Lung (tissue), 12 donors: ENCODE measurements around the gene CTDNEP1. TPM values are rescaled to one million over a fixed set of nuclear protein-coding genes. Genes with fewer than 3 reads are reported as not detected.

ENCODE experiments used
- ATAC-seq: fragments of 200-7000 bp; cut with Tn5 transposase; one replicate; pipeline ENCODE4 v1.9.1; 2020; ENCODE audit warnings: moderate number of reproducible peaks; ENCODE audit not compliant: insufficient read depth, low FRiP score
- DNase-seq, 3 donors: peaks; one replicate each; pipeline ENCODE4 v3.0.0-alpha.2; 2013 to 2017
- H3K27ac ChIP-seq, 2 donors: one replicate each; pipeline ENCODE4 v1.5.1; 2013; ENCODE audit warnings: mild to moderate bottlenecking in 2 of 2, moderate library complexity in 2 of 2, control low read depth in 1 of 2, inconsistent platforms in 1 of 2, low read depth in 1 of 2, low read length in 1 of 2
- H3K27me3 ChIP-seq, 3 donors: one replicate each; pipeline ENCODE4 v1.5.1; 2013; ENCODE audit warnings: low read length in 2 of 3; ENCODE audit not compliant: control insufficient read depth in 3 of 3, insufficient read depth in 3 of 3
- H3K36me3 ChIP-seq, 4 donors: one replicate each; pipeline ENCODE4 v1.5.1; 2013; ENCODE audit warnings: low read length in 4 of 4, mild to moderate bottlenecking in 1 of 4, moderate library complexity in 1 of 4; ENCODE audit not compliant: control insufficient read depth in 4 of 4, insufficient read depth in 4 of 4
- H3K4me1 ChIP-seq, 5 donors: one replicate each; pipeline ENCODE4 v1.5.1; 2013; ENCODE audit warnings: low read length in 5 of 5, mild to moderate bottlenecking in 2 of 5, moderate library complexity in 1 of 5; ENCODE audit not compliant: control insufficient read depth in 5 of 5, insufficient read depth in 5 of 5
- H3K4me3 ChIP-seq: one replicate; pipeline ENCODE4 v1.5.1; 2013; ENCODE audit warnings: mild to moderate bottlenecking, control low read depth, moderate library complexity
- H3K9ac ChIP-seq, 2 donors: one replicate each; pipeline ENCODE4 v1.5.1; 2013; ENCODE audit warnings: low read length in 2 of 2, control low read depth in 1 of 2; ENCODE audit not compliant: insufficient read depth in 1 of 2
- H3K9me3 ChIP-seq, 4 donors: one replicate each; pipeline ENCODE4 v1.5.1; 2013; ENCODE audit warnings: low read length in 3 of 4, mild to moderate bottlenecking in 1 of 4, moderate library complexity in 1 of 4; ENCODE audit not compliant: control insufficient read depth in 4 of 4, insufficient read depth in 3 of 4
- WGBS, 2 donors: extraction: QIAGEN DNeasy Blood & Tissue Kit; methylation state at CpG; one replicate each; pipeline ENCODE4 v1.1.7; 2013; 5-methylcytosine and 5-hydroxymethylcytosine counted together
- polyA plus RNA-seq, 2 donors: library from polyadenylated mRNA; stranded (reverse); fragments of 200-250 nt; gene quantifications; one replicate each; pipeline ENCODE4 v1.2.1, GENCODE V29; 2013
- total RNA-seq, 2 donors: library from RNA; depleted of rRNA in 1 of 2; stranded (reverse); fragments of >200 nt in 1 of 2; gene quantifications; one replicate each; pipeline ENCODE4 v1.2.1, GENCODE V29; 2014 to 2021
- TF ChIP-seq, protein P1 (sequence below): IDR thresholded peaks from 2 replicates; pipeline ENCODE4 v1.5.1; 2012; ENCODE audit warnings: mild to moderate bottlenecking; ENCODE audit errors: control extremely low read depth, extremely low read depth
- donor health status: control.
- donor health status: control.
- donor health status: Bipolar disorder and iron deficiency.
- donor health status: healthy.
- donor health status: DM: yes; HTN: yes; CAD: no.

The CTDNEP1 gene
- total and polyA plus RNA-seq, 4 donors: 72.5 to 126 (median 90.3) TPM

- Histone ChIP-seq H3K4me1 (peaks cover 4 to 30% (median 9%) of the 10 kb centered on the region in 5 donors), H3K4me3 (peak overlapping the region; percentile 76), H3K9me3 (no peaks in the 10 kb centered on the region), H3K27me3 (no peaks in the 10 kb centered on the region), H3K27ac (peak overlapping the region; percentile 84 to 85), H3K36me3 (peaks cover 0 to 32% (median 28%) of the 10 kb centered on the region in 4 donors), H3K9ac (peak overlapping the region; percentile 65 to 90)
- no peak for ATAC-seq
- TF ChIP-seq, protein P1, sequence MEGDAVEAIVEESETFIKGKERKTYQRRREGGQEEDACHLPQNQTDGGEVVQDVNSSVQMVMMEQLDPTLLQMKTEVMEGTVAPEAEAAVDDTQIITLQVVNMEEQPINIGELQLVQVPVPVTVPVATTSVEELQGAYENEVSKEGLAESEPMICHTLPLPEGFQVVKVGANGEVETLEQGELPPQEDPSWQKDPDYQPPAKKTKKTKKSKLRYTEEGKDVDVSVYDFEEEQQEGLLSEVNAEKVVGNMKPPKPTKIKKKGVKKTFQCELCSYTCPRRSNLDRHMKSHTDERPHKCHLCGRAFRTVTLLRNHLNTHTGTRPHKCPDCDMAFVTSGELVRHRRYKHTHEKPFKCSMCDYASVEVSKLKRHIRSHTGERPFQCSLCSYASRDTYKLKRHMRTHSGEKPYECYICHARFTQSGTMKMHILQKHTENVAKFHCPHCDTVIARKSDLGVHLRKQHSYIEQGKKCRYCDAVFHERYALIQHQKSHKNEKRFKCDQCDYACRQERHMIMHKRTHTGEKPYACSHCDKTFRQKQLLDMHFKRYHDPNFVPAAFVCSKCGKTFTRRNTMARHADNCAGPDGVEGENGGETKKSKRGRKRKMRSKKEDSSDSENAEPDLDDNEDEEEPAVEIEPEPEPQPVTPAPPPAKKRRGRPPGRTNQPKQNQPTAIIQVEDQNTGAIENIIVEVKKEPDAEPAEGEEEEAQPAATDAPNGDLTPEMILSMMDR: no peak
- WGBS, 2 donors: 1 to 2% methylated on average over 9 of the region's 9 CpGs
- DNase-seq: no peak
These were observed 17.8 kb downstream of the CTDNEP1 start for GRCh38 chr17:7233701-7234082.

DNA sequence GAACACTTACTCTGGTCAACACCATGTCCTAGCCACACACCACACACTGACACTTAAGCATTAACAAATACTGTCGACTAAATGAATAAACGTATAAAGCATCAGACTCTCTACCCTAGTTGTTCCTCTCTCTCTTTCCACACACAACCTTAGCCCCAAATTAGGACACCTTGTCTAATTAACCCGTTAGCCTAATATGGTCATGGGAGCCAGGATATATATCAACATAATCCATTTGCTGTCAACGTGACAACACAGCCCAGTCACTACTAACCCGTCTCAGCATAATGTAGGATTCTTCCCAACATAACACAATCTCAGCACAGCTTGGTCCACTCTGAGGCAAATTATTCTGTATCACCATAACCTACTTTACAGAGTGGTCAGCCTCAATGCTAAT is 19.4 kb downstream of the CTDNEP1 start:
- Histone ChIP-seq H3K36me3 (peaks cover 0 to 43% (median 38%) of the 10 kb centered on the region in 4 donors), H3K27ac (no peak overlapping the region), H3K27me3 (no peaks in the 10 kb centered on the region), H3K4me3 (no peak overlapping the region), H3K9me3 (no peaks in the 10 kb centered on the region), H3K4me1 (peaks cover 3 to 25% (median 4%) of the 10 kb centered on the region in 5 donors), H3K9ac (no peak overlapping the region)
- WGBS, 2 donors: 80 to 90% methylated on average over 5 of the region's 5 CpGs
- no peak for ATAC-seq
- no peak for DNase-seq
- TF ChIP-seq, protein P1: no peak

DNA sequence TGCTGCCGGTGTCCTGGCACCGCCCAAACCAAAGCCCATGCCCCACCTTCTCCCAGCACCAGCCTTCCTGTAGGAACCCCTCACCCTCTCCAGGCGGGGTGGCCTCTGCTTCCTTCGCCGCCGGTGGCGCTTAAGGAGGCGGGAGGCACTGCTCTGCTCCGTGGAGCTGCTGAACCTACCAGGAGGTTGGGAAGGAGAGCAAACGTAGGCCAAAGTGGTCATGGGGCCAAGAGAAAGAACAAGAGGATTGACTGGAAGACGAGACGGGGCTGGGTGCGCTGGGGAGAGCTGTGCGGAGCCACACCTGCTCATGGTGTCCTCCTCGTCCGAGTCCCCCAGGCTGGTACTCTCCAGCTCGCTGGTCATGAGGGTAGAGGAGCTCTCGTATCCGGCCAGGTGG is 22.0 kb downstream of the CTDNEP1 start:
- H3K9me3 ChIP-seq: no peaks in the 10 kb centered on the region
- WGBS, 2 donors: 96% methylated on average over 19 of the region's 19 CpGs
- H3K4me1 ChIP-seq: peaks cover 0 to 13% (median 4%) of the 10 kb centered on the region in 5 donors
- H3K36me3 ChIP-seq: peaks cover 0 to 51% (median 33%) of the 10 kb centered on the region in 4 donors
- TF ChIP-seq, protein P1: no peak
- DNase-seq: no peak
- H3K4me3 ChIP-seq: no peak overlapping the region
- ATAC-seq: no peak
- H3K9ac ChIP-seq: no peak overlapping the region
- H3K27ac ChIP-seq: no peak overlapping the region
- no peaks in the 10 kb centered on the region for H3K27me3 ChIP-seq

DNA sequence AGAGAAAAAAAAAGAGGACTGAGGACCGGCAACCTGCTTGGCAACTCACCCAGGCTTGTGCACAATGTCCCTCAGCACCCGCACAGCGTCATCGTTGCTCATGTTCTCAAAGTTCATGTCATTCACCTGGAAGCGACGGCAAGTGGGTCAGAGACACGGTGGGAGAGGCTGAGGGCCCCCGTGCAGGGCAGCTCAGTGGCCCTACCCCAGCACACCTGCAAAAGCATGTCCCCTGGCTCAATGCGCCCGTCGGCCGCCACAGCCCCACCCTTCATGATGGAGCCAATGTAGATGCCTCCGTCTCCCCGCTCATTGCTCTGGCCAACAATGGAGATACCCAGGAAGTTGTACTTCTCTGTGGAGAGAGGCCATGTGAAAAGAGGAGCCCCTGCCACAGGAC is 22.6 kb downstream of the CTDNEP1 start:
- 92 to 97% methylated on average over 14 of the region's 14 CpGs for WGBS, 2 donors
- no peaks in the 10 kb centered on the region for H3K9me3 ChIP-seq
- no peaks in the 10 kb centered on the region for H3K27me3 ChIP-seq
- TF ChIP-seq, protein P1: no peak
- ATAC-seq (no peak), DNase-seq (no peak)
- no peak overlapping the region for H3K27ac ChIP-seq
- peaks cover 0 to 13% (median 4%) of the 10 kb centered on the region in 5 donors for H3K4me1 ChIP-seq
- no peak overlapping the region for H3K4me3 ChIP-seq
- no peak overlapping the region for H3K9ac ChIP-seq
- peaks cover 0 to 57% (median 33%) of the 10 kb centered on the region in 4 donors for H3K36me3 ChIP-seq
